Heart left ventricle (tissue), 16 donors: ENCODE results near the gene THSD4. TPM values are rescaled to one million over a fixed set of nuclear protein-coding genes. Genes with fewer than 3 reads are reported as not detected.
A peak's percentile ranks its signal among the peaks of the same experiment; 100 is the strongest.

ENCODE experiments used
- ATAC-seq, 4 donors: fragments of 200-7000 bp; cut with Tn5 transposase; one replicate each; pipeline ENCODE4 v1.9.1; 2020 to 2022; ENCODE audit warnings: moderate library complexity in 4 of 4, mild to moderate bottlenecking in 3 of 4, moderate number of reproducible peaks in 1 of 4
- DNase-seq, 5 donors: peaks; one replicate each; pipeline ENCODE4 v3.0.0-alpha.2; 2020
- H3K27ac ChIP-seq, 12 donors: fragments of 200-600 bp; sonication (generic) in 4 of 12; one replicate each; pipeline versions ENCODE4 v1.5.0 to v1.8.0; 2016 to 2022; ENCODE audit warnings: mild to moderate bottlenecking in 2 of 12
- H3K27me3 ChIP-seq, 9 donors: fragments of 200-600 bp; sonication (generic) in 2 of 9; one replicate each; pipeline versions ENCODE4 v1.5.1 to v1.8.0; 2016 to 2022; ENCODE audit warnings: mild to moderate bottlenecking in 3 of 9
- H3K36me3 ChIP-seq, 9 donors: fragments of 200-600 bp; sonication (generic) in 2 of 9; one replicate each; pipeline versions ENCODE4 v1.5.0 to v1.8.0; 2018 to 2022; ENCODE audit warnings: mild to moderate bottlenecking in 2 of 9
- H3K4me1 ChIP-seq, 12 donors: fragments of 200-600 bp; sonication (generic) in 4 of 12; one replicate each; pipeline versions ENCODE4 v1.5.0 to v1.8.0; 2016 to 2022; ENCODE audit warnings: mild to moderate bottlenecking in 3 of 12
- H3K4me3 ChIP-seq, 12 donors: fragments of 200-600 bp; sonication (generic) in 4 of 12; one replicate each; pipeline versions ENCODE4 v1.5.0 to v1.8.0; 2017 to 2022; ENCODE audit warnings: mild to moderate bottlenecking in 9 of 12, moderate library complexity in 4 of 12
- H3K9me3 ChIP-seq, 12 donors: fragments of 200-600 bp; sonication (generic) in 4 of 12; one replicate each; pipeline versions ENCODE4 v1.5.0 to v1.8.0; 2016 to 2022; ENCODE audit warnings: mild to moderate bottlenecking in 1 of 12
- POLR2A ChIP-seq, 2 donors: fragments of 450-650 bp; IDR thresholded peaks; one replicate each; pipeline ENCODE4 v1.6.1; 2017; ENCODE audit warnings: antibody characterized with exemption in 2 of 2, mild to moderate bottlenecking in 2 of 2, moderate library complexity in 2 of 2
- WGBS, 4 donors: extraction: QIAGEN DNeasy Blood & Tissue Kit in 2 of 4; methylation state at CpG; one replicate each; pipeline versions ENCODE4 v1.1.5 to v1.1.7; 2013 to 2018; 5-methylcytosine and 5-hydroxymethylcytosine counted together
- intact Hi-C, 10 donors: fragments of 100-400 bp; cut with DNase I; formaldehyde crosslinking; loops; one replicate each; pipeline versions ENCODE4 v1.11.1 to v1.14.2; 2022
- polyA plus RNA-seq, 2 donors: library from polyadenylated mRNA; stranded (reverse); fragments of 200-250 nt; gene quantifications; one replicate each; pipeline ENCODE4 v1.2.3, GENCODE V29; 2013
- total RNA-seq, 9 donors: library from RNA; depleted of rRNA in 2 of 9; stranded (reverse); fragments of >200 nt in 2 of 9; fragmentation: NEBNext Ultra II Directional in 3 of 9; extraction: Animal tissue kit (Norgen Biotek cat#: 25700) in 3 of 9; gene quantifications; one replicate each; pipeline versions ENCODE4 v1.1.0 to v1.2.4, GENCODE V29; 2016 to 2023
- TF ChIP-seq, protein P1 (sequence below), 12 donors: fragments of 200-600 bp; sonication (generic) in 4 of 12; IDR thresholded peaks; one replicate each; pipeline versions ENCODE4 v1.5.0 to v1.8.0; 2018 to 2022; ENCODE audit warnings: antibody characterized with exemption in 12 of 12, mild to moderate bottlenecking in 5 of 12
- donor health status: ischemic (EF 13 %, LVEDD 7.1; RV severe dilation, severe dysfunction).
- donor health status: healthy with polysubstance abuse.
- donor health status: DM: no; HTN: yes; CAD: no.
- donor health status: DM: no; HTN: no; CAD: no.
- donor health status: ischemic (EF 25% LVEDD 6.9; RV normal size, moderate dysfunction).
- donor health status: ischemic (EF 25% LVEDD 5.7; RV mildly dilated, moderate dysfunction).
- donor health status: healthy.
- donor health status: DM: yes; HTN: yes; CAD: no.
- donor health status: ischemic (EF 35%, LVEDD 5.7; RV mildly dilated, moderate dysfunction).
- donor health status: nonischemic (EF 11% LVEDD 7.7; RV severe dilation, severe dysfunction).
- donor health status: DM: yes; HTN: yes; CAD: no.
- donor health status: PGD.
- donor health status: ischemic (EF 29% LVEDD 5.4; RV normal size, mild dysfunction).
- donor health status: nonischemic (EF 23%, LVEDD 6.1; RV moderate dilation, normal function).

Gene THSD4
- total and polyA plus RNA-seq, 11 donors: 32.6 to 206 (median 93.2) TPM

- intact Hi-C loops: loop anchor here in 2 of 10 donors (10.0 kb wide), 1 partner anchor 416 kb away; no protein-coding TSS in a partner anchor
- no peak for DNase-seq
- no peaks in the 10 kb centered on the region for H3K27me3 ChIP-seq
Measured at GRCh38 chr15:71430782-71431181, 315.5 kb downstream of the THSD4 start.

GRCh38 chr15:71431343-71432336 is 316.4 kb downstream of the THSD4 start:
- DNase-seq (no peak), ATAC-seq (no peak)
- H3K9me3 ChIP-seq: peaks cover 0 to 1% (median 0%) of the 10 kb centered on the region in 12 donors
- no peak overlapping the region for H3K4me3 ChIP-seq
- TF ChIP-seq POLR2A (IDR thresholded peaks at IDR 0.05): no peak
- TF ChIP-seq, protein P1, sequence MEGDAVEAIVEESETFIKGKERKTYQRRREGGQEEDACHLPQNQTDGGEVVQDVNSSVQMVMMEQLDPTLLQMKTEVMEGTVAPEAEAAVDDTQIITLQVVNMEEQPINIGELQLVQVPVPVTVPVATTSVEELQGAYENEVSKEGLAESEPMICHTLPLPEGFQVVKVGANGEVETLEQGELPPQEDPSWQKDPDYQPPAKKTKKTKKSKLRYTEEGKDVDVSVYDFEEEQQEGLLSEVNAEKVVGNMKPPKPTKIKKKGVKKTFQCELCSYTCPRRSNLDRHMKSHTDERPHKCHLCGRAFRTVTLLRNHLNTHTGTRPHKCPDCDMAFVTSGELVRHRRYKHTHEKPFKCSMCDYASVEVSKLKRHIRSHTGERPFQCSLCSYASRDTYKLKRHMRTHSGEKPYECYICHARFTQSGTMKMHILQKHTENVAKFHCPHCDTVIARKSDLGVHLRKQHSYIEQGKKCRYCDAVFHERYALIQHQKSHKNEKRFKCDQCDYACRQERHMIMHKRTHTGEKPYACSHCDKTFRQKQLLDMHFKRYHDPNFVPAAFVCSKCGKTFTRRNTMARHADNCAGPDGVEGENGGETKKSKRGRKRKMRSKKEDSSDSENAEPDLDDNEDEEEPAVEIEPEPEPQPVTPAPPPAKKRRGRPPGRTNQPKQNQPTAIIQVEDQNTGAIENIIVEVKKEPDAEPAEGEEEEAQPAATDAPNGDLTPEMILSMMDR (IDR thresholded peaks at IDR 0.05): no peak
- WGBS, 4 donors: 86 to 91% (median 89%) methylated on average over 8 of the region's 8 CpGs
- H3K27ac ChIP-seq: no peak overlapping the region
- intact Hi-C loops: loop anchor here in 2 of 10 donors (10.0 kb wide), 1 partner anchor 417 kb away; no protein-coding TSS in a partner anchor
- no peaks in the 10 kb centered on the region for H3K36me3 ChIP-seq
- peaks cover 0 to 12% (median 0%) of the 10 kb centered on the region in 12 donors for H3K4me1 ChIP-seq
- no peaks in the 10 kb centered on the region for H3K27me3 ChIP-seq

More at GRCh38 chr15:71430782-71431181, 315.5 kb downstream of the THSD4 start:
- Histone ChIP-seq H3K36me3 (no peaks in the 10 kb centered on the region), H3K4me1 (peaks cover 0 to 8% (median 0%) of the 10 kb centered on the region in 12 donors), H3K4me3 (no peak overlapping the region), H3K9me3 (no peaks in the 10 kb centered on the region), H3K27ac (no peak overlapping the region)
- WGBS, 4 donors: 89 to 99% (median 97%) methylated on average over 2 of the region's 2 CpGs
- ATAC-seq: no peak
- TF ChIP-seq POLR2A (IDR thresholded peaks at IDR 0.05): no peak
- TF ChIP-seq, protein P1 (IDR thresholded peaks at IDR 0.05): no peak

GRCh38 chr15:71433402-71433801 is 318.1 kb downstream of the THSD4 start:
- H3K27me3 ChIP-seq: no peaks in the 10 kb centered on the region
- peaks cover 0 to 12% (median 5%) of the 10 kb centered on the region in 12 donors for H3K4me1 ChIP-seq
- TF ChIP-seq, protein P1 (IDR thresholded peaks at IDR 0.05): no peak
- intact Hi-C loops: loop anchor here in 2 of 10 donors (10.0 kb wide), 1 partner anchor 419 kb away; no protein-coding TSS in a partner anchor
- 91 to 100% (median 96%) methylated on average over 1 of the region's 1 CpG for WGBS, 4 donors
- H3K36me3 ChIP-seq: no peaks in the 10 kb centered on the region
- DNase-seq: no peak
- peak in 2 of 4 donors; percentile 22 to 26 for ATAC-seq
- peaks cover 0 to 5% (median 0%) of the 10 kb centered on the region in 12 donors for H3K9me3 ChIP-seq
- peak overlapping the region in 1 of 12 donors; percentile 17 for H3K27ac ChIP-seq
- no peak overlapping the region for H3K4me3 ChIP-seq

- H3K27me3 ChIP-seq: no peaks in the 10 kb centered on the region
- no peak for DNase-seq
- no peaks in the 10 kb centered on the region for H3K36me3 ChIP-seq
- H3K4me1 ChIP-seq: peaks cover 0 to 12% (median 5%) of the 10 kb centered on the region in 12 donors
- peak overlapping the region in 2 of 12 donors; percentile 38 to 39 for H3K27ac ChIP-seq
- WGBS, 4 donors: 89 to 98% (median 95%) methylated on average over 2 of the region's 2 CpGs
- no peak overlapping the region for H3K4me3 ChIP-seq
- TF ChIP-seq, protein P1 (IDR thresholded peaks at IDR 0.05): no peak
- TF ChIP-seq POLR2A (IDR thresholded peaks at IDR 0.05): no peak
- no peak for ATAC-seq
- intact Hi-C loops: loop anchor here in 4 of 10 donors (5.0 to 10.0 kb wide), 5 partner anchors 47 to 422 kb away; partner anchors contain the start of gene THSD4 (in 1 of the 4)
- H3K9me3 ChIP-seq: peaks cover 0 to 5% (median 0%) of the 10 kb centered on the region in 12 donors
Measured at GRCh38 chr15:71434774-71435173, 319.5 kb downstream of the THSD4 start.
